Cortex of kidney (tissue), 1 donor: ENCODE measurements around the gene ZC2HC1B.
"Not testable (repeated sequence)": the region's sequence is repeated elsewhere in the genome, so short reads cannot be mapped to it uniquely, and the experiment has no call there.

Experiments
- DNase-seq: peaks from one replicate; lab custom pipeline; 2025; lab: John Stamatoyannopoulos, UW

Gene ZC2HC1B, protein sequence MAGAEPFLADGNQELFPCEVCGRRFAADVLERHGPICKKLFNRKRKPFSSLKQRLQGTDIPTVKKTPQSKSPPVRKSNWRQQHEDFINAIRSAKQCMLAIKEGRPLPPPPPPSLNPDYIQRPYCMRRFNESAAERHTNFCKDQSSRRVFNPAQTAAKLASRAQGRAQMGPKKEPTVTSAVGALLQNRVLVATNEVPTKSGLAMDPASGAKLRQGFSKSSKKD

DNA sequence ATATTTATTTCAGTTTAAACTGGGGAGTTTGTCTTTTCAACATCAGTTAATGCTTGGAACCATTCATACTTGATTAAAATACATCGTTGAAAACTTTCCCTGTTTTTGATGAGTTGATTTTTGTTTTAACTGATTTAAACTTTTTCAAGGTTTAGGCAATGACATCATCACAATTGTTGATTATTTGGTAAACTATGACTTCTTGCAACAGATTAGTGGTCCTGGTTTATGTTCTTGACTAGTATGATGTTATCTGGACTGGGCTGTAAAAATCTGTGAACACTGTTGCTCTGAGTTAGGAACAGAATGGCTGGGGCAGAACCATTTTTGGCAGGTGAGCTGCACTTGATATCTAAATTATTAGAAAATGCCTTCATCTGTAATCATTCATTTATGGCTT is at the start of gene ZC2HC1B:
Gene ZC2HC1B, plus strand, starts transcription at position 241 of the 400 bp plus-strand sequence. Its CDS starts 66 bp downstream, at position 307.
- DNase-seq: no peak

DNA sequence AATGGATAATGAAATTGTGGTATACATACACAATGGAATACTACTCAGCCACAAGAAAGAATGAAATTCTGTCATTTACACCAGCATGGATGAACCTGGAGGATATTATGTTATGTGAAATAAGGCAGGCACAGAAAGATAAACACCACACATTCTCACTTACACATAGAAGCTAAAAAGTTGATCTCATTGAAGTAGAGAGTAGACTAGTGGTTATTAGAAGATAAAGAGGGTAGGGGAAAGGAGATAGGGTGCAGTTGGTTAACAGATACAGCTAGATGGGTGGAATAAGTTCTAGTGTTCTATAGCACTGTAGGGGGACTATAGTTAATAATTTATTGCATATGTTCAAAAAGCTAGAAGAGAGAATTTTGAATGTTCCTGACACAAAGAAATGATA is 46.7 kb upstream of the ZC2HC1B start:
- no peak for DNase-seq

DNA sequence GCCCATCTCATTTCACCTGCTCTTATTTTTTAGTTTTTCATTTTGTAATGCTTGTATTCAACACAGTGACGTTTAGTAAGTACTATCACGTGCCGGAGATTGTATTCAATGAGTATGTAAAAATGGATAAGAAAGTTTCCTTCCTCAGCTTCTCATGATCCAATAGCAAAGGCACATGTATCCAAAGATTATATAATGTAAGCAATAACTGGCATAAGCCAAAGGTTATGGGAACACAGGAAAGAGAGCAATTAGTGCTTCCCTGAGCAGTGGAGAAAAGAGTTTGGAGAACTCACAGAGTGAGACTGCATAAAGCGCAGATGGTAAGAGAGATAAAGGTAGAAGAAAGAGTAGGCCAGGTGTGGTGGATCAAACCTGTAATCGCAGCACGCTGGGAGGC is 42.9 kb upstream of the ZC2HC1B start:
- DNase-seq: no peak

DNA sequence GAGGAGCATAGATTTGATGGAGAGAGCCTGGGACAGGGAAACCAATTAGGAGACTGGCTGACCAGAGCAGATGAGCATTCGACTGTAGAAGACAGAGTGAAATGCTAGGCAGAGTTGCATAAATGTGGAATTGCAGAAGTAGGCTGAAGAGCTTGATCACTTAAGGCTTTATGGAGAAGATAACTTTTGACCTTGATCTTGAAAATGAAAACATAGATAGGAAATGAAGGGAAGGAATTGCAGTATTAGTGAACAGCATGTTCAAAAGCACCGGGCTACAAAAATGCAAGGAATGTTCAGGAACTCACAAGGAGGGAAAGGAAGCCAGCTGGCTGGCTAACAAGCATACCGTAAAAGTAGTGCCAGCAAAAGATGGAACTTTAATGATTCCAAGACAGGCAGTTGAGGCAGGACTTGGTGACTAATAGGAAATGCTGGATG is 41.7 kb upstream of the ZC2HC1B start:
- DNase-seq: no peak

DNA sequence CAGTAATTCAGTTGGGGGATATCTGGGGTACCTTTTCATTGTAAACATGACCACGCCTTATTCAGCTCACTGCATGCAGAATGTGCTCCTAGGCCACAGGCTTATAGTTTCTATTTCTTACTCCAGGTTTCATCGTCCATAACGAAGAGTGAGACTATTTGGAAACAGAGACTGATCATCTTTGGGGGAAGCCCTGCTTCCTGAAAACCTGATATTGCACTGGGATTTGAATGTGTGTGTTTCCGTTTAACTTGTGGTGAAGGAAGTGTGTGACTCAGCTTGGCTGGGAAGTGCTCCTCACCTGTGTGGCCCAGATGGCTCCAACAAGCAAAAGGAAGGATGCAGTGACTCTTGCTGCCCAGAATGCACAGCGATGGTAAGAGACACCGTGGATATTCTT is 40.7 kb upstream of the ZC2HC1B start:
- DNase-seq: no peak

DNA sequence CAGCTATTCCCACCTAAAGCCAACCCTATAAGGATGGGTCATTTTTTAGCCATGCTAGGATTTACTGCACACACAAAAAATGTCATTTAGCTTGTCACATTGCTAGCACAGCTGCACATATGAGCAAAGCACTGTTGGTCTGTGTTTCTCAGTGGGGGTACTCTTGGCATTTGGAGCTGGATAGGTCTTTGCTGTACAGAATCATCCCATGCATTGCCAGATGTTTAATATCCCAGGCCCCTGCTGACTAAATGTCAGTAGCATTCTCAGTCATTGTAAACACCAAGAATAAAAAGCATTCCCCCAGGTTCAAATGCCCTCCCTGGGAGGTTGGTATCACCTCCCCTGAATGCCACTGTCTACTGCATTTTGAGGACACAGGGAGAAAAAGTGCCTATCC is 35.7 kb upstream of the ZC2HC1B start:
- DNase-seq: no peak

DNA sequence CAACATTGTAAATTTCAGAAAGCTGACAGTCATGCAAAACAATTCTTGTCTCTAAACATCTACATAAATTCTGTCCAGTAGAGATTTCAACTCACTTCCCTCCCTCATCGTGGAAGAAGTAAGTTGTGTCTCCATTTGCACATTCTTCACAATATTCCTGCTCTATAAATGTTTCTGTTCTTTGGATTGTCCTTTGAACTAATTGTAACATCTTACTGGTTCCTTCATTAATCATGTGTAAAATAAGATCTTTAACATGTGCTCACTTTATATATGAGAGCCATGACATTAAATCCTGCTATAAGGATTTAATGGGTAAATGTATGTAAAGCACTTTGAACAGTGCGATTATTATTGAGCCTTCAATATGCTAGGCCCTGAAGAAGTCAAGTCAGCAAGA is 28.1 kb upstream of the ZC2HC1B start:
- DNase-seq: no peak

DNA sequence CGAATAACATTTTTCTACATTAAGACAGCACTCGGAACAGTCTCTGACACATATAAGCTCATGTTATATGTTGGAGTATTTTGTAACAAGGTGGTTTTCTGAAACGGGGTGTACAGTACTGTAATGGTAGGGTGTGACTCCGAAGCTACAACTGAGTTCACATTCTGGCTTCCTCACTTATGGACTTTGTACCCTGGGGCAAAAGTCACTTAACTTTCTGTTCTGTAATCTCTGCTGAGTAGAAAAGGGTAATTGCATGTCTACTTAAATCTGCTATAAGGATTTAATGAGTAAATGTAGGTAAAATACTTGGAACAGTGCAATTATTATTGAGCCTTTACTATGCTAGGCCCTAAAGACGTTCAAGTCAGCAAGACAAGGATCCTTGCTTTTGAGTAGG is 25.9 kb upstream of the ZC2HC1B start:
- no peak for DNase-seq

DNA sequence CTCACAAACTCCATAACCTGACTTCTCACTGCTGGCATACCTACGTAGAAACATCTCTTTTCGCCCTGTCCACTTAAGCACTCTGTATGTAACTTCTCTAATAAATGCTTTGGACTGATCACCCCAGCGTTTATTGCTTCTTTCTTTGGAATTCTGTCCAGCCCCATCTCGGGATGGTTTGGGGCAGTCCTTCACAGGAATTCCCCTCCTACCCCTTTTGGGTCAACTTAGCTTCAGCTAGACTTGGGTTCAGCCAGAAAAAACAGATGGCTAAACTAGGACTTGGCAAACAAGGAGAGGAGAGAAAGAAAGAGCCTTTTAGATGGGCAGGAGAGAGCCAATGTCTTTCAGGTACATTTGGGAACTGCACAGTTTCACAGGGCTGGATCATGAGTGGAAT is 25.1 kb upstream of the ZC2HC1B start:
- DNase-seq: no peak

DNA sequence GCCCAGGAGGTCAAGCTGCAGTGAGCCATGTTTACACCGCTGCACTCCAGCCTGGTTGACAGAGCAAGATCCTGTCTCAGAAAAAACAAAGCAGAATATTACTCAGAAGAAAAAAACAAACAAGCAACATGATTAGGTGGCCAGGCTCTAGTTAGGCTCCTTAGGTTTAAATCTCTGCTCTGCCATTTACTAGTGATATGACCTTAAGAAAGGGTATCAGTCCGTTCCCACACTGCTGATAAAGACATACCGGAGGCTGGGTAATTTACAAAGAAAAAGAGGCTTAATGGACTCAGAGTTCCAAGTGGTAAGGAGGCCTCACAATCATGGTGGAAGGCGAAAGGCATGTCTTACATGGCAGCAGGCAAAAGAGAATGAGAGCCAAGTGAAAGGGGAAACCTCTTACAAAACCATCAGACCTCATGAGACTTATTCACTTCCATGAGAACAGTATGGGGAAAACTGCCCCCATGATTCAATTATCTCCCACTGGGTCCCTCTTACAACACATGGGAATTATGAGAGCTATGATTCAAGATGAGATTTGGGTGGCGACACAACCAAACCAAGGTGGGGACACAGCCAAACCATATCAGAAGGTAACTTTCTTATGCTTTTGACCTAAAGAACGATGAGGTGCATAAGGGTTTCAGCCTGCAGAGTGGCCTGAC is 23.5 kb upstream of the ZC2HC1B start:
- no peak for DNase-seq

DNA sequence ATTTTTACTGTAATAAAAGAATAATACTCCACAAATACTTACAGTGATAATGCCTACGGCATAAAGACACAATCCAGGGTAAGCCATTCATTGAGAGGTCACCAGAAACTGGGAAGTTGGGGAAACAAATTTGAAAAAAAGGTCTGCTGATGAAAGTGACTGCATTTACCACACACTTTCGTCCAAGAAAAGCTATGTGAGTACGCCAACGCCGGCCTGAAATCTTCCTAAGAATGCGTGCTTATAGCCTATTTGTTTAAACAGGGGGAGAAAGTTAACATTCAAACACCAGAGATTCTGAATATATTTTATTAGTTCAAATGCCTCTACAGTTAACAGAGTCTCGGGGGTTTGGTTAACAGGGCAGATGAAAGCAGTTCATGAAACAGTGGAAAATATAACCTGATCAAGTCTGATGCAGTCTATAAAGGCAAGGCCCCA is 21.8 kb upstream of the ZC2HC1B start:
- DNase-seq: no peak

DNA sequence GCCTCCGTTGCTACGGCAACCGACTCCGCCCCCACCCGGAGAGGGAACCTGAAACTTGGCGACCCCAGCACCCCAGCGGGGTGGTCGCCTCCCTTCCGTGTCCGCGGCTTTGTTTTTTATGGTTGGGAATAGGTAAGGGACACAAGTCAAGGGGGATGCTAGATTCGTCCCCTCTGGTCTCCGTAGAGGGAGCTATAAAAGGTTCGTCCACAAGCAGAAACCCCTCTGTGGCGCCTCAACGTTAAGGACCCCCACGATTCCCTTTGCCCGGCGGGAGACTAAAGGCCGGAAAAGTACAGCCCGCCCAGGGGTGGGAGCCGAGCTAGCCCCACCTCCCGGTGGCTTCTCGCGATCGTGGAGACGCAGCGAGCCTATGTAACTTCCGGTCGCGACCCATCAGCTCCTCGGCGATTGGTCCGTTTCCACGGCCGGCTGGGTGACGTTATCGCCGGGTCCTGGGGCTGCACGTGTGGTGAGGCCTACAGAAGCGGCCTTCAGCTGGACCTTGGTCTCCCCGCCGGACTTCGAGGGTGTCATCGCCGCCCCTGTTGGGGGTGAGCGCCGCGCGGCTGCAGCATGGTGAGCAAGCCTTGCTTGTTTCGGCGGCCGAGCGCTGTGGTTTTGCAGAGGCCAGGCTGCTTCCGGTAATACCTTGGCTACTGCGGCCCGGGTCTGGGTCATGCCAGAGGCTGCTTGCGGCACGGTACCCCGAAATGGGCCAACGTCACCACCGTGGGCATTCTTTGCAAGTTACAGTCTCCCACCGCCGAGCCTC is 21.2 kb upstream of the ZC2HC1B start, which contains the start of gene LTV1:
Gene LTV1, plus strand, starts transcription at position 437 of the 775 bp plus-strand sequence. Its CDS starts 140 bp downstream, at position 577.
- peak; percentile 76 for DNase-seq

DNA sequence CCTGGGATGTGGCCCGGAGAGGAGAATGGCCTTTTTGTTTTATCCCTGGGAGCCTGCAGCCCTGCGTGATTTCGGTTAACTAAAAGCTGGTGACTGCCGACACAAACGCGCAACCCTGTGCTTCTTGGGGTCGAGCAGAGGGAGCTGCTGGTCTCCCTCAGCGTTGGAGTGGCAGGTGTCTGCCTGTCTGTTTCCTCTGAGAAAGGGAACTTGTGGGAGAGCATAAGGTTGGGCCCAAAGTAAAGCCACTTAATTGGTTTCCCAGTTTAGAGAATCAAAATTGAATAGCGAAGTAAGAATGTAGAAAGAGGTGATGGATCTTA is 20.6 kb upstream of the ZC2HC1B start:
- no peak for DNase-seq

DNA sequence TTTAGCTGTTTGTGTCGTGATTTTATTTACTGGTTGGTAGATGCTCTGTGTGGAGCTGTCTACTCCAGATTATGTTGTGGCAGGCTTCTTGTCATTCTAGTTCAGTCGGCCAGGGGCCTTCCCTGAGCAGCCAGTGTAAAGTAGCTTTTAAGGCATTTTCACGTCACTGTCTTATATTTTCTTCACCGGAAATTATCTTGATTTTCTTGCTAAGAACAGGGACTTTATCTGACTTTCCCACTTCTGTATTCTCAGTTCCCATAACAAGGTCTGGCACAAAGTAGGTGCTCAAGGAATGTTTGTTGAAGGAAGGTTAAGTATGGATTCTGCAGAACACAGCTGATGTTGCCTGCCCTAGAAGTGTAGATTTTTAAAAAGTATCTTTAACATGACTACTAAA is 20.3 kb upstream of the ZC2HC1B start:
- no peak for DNase-seq

DNA sequence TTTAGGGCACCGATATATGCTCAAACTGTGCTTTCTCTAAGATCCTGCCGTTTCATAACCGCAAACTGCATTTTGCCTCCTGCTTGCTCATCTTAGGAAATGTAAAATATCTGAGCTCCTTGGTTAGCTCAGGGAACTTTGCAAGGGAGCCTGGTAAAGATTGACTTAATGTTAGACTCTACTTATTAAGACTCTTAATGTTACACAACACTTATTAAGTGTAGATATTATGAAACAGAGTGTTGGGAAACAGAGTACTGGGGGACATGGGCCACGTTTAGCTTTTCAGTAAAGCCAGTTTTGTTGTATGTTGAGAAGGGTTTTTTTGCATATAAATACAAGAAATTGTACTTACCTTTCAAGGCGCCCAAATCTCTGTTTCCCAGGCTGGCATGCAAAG is 19.2 kb upstream of the ZC2HC1B start:
- no peak for DNase-seq

DNA sequence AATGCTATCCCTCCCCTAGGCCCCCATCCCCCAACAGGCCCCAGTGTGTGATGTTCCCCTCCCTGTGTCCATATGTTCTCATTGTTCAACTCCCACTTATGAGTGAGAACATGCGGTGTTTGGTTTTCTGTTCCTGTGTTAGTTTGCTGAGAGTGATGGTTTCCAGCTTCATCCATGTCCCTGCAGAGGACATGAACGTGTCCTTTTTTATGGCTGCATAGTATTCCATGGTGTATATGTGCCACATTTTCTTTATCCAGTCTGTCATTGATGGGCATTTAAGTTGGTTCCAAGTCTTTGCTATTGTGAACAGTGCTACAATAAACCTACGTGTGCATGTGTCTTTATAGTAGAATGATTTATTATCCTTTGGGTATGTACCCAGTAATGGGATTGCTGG is 12.6 kb upstream of the ZC2HC1B start:
- not testable (repeated sequence) for DNase-seq

DNA sequence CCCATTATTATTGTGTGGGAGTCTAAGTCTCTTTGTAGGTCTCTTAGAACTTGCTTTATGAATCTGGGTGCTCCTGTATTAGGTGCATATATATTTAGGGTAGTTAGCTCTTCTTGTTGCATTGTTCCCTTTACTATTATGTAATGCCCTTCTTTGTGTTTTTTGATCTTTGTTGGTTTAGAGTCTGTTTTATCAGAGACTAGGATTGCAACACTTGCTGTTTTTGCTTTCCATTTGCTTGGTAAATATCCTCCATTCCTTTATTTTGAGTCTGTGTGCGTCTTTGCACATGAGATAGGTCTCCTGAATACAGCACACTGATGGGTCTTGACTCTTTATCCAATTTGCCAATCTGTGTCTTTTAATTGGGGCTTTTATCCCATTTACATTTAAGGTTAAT is 9.2 kb upstream of the ZC2HC1B start:
- not testable (repeated sequence) for DNase-seq

DNA sequence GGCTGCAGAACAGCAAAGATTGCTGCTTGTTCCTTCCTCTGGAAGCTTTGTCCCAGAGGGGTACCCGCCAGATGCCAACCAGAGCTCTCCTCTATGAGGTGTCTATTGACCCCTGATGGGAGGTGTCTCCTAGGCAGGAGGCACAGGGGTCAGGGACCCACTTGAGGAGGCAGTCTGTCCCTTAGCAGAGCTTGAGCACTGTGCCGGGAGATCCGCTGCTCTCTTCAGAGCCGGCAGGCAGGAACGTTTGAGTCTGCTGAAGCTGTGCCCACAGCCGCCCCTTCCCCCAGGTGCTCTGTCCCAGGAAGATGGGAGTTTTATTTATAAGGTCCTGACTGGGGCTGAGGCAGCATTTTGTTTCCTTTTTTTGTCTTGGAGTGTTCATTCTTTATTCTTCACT is 7.5 kb upstream of the ZC2HC1B start:
- DNase-seq: not testable (repeated sequence)

DNA sequence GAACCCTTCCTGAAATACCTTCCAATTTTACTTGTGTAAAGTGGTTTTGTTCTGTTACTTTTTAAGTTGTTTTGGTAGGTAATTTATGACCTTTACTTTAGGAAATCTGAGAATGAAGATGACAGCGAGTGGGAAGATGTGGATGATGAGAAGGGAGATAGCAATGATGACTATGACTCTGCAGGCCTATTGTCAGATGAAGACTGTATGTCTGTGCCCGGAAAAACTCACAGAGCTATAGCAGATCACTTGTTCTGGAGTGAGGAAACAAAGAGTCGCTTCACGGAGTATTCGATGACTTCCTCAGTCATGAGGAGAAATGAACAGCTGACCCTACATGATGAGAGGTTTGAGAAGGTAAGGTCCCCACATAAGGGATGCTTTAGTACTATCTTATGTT is 6.6 kb upstream of the ZC2HC1B start:
- no peak for DNase-seq

DNA sequence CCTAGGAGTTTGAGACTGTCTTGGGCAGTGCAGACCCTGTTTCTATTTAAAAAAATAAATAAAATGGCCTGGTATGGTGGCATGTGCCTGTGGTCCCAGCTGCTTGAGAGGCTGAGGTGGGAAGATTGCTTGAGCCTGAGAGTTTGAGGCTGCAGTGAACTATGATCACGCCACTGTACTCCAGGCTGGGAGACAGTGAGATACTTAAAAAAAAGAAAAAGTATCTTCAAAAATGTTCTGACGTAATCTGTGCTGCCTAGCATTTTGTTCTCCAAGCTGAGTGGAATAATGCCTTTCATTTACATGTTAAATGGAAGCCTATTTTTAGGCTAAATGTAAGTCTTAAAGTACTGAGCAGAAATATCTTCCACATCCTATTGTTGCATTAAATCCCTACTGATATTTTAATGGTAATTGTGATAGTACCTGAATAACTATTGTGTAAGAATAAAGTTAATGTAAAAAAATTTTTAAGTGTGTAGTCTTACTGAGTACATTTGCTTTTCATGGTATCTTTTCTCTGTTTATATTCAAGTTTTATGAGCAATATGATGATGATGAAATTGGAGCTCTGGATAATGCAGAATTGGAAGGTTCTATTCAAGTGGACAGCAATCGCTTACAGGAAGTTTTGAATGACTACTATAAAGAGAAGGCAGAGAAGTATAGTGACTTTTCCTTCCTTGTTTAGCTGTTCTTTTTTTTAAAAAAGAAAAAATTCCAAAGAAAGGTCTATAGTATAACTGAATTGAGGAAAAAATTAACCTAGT is 4.2 kb upstream of the ZC2HC1B start:
- DNase-seq: no peak

DNA sequence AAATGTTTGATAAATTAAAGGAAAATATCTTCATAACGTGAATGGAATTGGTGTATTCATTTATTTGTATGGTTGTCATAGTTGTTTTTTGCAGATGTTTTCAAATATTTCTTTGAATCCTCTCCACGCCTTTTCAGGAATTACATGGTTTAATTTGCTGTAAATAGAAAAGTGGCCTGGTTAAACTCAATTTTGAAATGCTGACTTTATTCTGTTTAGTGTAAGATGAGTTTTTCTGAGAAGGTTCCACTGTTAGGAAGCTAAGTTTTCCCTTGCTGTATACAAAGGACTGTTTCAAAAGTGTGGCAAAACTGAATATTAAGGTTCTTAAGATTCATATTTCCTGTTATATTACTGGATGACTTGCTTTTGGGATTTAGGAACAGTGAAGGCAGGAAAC is 503 bp upstream of the ZC2HC1B start:
- DNase-seq: no peak

DNA sequence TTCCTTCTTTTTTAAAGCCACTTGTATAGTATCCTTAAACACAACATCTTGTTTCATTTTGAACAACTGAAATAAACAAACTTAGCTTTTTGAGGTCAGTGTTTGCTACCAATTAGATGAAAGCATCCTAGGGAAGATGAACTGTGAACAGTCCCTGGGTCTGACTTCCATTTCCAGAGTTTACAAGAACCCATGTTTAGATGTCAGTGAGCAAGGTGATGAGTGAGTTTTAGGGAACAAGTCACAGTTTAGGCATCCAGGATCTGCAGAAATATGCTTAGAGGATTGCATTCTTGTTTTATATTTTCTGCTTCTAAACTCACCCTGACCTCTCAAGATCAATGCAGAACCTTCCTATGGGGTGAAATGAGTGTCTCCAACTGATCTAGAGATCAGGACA is 3.0 kb downstream of the ZC2HC1B start:
- no peak for DNase-seq
